ENCODE data around the gene TMEM45A. TPM values are rescaled to one million over a fixed set of nuclear protein-coding genes. Genes with fewer than 3 reads are reported as not detected.

The TMEM45A gene
- polyA plus RNA-seq, 3 donors: 21.3 to 25.7 (median 22.7) TPM

- DNase-seq (ENCODE audit: extremely low read depth in 1 of 11, low read depth in 9 of 11, low spot score in 4 of 11): peak; percentile 33 to 69 (median 56)
Measured at GRCh38 chr3:100590114-100590839, 97.9 kb downstream of the TMEM45A start.

GRCh38 chr3:100590840-100591147, 98.4 kb downstream of the TMEM45A start:
- no peak for DNase-seq (ENCODE audit: extremely low read depth in 1 of 11, low read depth in 9 of 11, low spot score in 4 of 11)

GRCh38 chr3:100591411-100591810, 99.0 kb downstream of the TMEM45A start:
- DNase-seq (ENCODE audit: extremely low read depth in 1 of 11, low read depth in 9 of 11, low spot score in 4 of 11): peak in 1 of 11 donors; percentile 2

DNA sequence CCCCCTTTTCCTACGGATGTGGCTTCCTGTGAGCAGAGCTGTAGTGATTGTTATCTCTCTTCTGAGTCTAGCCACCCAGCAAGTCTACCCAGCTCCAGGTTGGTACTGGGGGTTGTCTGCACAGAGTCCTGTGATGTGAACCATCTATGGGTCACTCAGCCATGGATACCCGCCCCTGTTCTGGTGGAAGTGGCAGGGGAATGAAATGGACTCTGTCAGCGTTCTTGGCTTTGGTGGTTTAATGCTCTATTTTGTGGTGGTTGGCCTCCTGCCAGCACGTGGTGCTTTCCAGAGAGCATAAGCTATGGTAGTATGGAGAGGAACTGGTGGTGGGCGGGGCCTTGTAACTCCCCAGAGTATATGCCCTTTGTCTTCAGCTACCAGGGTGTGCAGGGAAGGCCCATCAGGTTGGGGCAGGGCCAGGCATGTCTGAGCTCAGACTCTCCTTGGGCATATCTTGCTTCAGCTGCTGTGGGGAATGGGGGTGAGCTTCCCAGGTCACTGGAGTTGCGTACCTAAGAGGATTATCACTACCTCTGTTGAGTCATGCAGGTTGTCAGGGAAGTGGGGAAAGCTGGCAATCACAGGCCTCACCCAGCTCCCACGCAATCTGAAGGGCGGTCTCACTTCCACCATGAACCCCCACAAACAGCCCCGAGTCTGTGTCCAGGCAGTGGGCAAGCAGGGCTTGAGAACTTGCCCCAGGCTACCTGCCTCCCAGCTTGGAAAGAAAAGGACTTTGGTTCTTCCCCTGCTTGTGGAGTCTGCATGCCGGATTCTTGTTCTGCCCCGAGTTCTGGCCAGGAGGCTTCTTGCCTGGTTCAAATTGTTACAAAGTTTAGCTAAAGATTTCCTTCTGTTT, 108.0 kb downstream of the TMEM45A start:
- DNase-seq (ENCODE audit: extremely low read depth in 1 of 11, low read depth in 9 of 11, low spot score in 4 of 11): no peak

- no peak for DNase-seq (ENCODE audit: extremely low read depth in 1 of 11, low read depth in 9 of 11, low spot score in 4 of 11)
Measured at GRCh38 chr3:100602506-100603444, 110.4 kb downstream of the TMEM45A start.

DNA sequence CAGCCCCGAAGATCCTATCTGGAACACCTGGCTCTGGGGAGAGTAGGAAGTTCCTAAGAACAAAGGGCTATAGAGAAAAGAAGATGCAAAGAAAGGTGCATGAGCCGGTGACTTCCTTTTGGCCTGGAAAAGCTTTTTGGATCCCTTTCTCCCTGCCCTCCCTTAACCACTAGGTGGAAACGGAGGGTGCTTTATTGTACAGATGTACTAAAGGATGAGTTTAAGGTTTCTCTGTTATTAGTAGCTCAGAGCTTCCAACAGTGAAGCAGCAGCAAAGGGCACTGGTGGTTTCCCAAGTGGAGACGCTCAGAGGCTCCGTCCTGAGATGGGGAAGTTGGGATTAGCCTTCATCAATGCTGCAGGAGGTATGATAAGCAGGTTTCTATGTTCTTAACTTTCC, 111.0 kb downstream of the TMEM45A start:
- DNase-seq (ENCODE audit: extremely low read depth in 1 of 11, low read depth in 9 of 11, low spot score in 4 of 11): no peak

DNA sequence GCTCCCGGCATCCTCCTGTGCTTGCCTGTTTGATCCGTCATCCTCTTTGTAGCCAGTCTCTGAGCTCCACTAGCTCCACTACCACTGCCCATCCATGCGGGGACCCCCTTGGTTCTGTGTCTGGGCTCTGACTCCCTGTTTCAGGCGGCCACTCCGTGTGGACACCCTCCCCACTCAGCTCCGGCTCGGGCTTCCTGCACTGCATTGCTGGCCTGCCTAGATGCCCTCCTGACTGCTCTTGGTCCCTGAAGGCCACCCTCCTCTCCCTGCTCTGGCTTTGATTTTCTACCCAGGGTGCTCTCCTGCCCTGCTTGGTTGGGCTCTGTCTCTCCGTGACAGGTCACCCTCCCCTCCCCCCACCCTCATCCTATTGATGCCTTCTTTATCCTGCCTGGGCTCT, 112.9 kb downstream of the TMEM45A start:
- no peak for DNase-seq (ENCODE audit: extremely low read depth in 1 of 11, low read depth in 9 of 11, low spot score in 4 of 11)

GRCh38 chr3:100606894-100607512, 114.6 kb downstream of the TMEM45A start:
- DNase-seq (ENCODE audit: extremely low read depth in 1 of 11, low read depth in 9 of 11, low spot score in 4 of 11): no peak

DNA sequence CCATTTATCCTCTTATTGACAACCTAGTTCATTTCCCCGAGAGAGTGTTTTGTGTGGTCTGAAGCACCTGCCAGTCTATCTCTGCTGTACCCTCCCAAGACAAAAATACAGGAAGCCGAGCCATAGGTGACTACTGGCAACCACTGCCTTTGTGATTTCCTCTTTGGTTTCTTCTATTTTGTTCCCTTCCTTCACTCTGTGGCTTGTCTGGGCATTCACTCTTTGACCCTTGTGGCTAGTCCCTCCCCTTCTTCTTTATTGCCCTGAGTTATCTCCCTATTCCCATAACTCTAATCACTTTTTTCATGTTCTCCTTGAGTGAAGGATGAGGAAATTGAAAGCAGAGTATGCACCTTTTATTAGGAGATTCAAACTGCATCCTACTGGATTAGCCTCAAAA, 116.9 kb downstream of the TMEM45A start, which contains the start of gene ADGRG7:
TSS of gene ADGRG7 (plus strand) at position 297 of the 400 bp plus-strand sequence. CDS start 256 bp downstream, outside the sequence.
- DNase-seq (ENCODE audit: extremely low read depth in 1 of 11, low read depth in 9 of 11, low spot score in 4 of 11): no peak

- DNase-seq (ENCODE audit: extremely low read depth in 1 of 11, low read depth in 9 of 11, low spot score in 4 of 11): no peak
Measured at GRCh38 chr3:100609963-100610362, 117.5 kb downstream of the TMEM45A start.

GRCh38 chr3:100611221-100611620, 118.8 kb downstream of the TMEM45A start:
- DNase-seq (ENCODE audit: extremely low read depth in 1 of 11, low read depth in 9 of 11, low spot score in 4 of 11): no peak

DNA sequence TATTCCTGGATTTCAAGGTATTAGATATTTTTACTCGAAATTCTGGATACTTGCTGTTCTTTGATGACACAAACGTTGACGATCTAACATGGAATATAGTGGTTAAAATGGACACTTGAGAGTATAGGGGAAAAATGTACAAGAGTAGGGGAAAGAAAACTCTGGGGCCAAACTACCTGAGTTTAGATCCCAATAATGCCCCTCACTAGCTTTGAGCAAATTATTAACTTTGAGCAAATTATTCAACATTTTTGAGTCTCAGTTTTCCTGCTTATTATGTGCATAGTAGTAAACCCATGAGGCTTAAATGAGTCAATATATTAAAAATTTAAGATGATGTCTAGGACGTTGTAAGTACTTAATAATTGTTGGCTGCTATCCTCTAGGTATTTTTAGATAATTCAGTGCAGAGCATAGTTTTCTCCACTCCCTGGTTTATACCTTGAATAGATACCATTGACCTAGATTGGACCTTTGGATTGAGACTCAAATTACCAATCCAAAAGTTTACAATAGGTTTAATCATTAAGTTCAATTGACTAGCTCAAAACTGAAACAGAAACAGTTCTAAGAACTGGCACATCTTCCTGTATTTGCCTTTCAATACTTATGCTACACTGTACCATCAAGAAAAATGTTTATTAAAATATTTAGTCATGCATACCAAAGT, 121.4 kb downstream of the TMEM45A start:
- no peak for DNase-seq (ENCODE audit: extremely low read depth in 1 of 11, low read depth in 9 of 11, low spot score in 4 of 11)

DNA sequence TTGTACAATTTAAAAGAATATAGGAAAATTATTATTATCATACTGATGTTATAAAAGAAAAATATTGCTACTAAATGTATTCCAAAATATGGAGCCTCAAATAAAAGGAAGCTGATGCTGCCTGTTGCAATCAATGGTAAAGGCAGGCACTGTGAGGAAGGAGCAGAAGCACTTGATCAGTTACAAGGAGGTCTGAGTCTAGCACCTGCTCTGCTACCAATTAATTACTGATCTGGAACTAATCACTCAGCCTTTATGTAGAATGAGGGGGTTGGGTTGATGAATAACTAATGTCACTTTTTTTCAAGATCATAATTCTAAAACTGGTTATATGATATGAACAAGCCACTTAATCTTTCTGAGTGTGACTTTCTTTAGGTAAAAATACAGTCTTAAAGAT, 122.5 kb downstream of the TMEM45A start:
- no peak for DNase-seq (ENCODE audit: extremely low read depth in 1 of 11, low read depth in 9 of 11, low spot score in 4 of 11)

DNA sequence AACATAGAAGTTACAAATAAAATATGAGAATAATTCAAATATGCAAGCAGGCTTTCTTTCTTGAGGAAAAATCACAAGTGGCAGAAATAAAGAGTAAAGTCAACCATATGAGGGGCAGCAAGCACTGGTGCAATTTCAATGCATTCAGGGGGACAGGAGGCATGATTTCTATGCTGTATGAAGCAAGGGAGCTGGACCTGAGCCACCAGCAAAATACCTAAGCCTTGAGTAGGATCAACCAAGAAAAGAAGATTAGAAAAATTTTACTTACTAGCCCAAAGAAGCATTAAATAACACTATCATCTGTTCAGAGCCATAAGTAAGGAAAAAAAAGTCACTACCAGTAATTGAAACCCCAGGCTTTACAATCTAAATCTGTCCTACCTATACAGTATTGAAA, 123.3 kb downstream of the TMEM45A start:
- no peak for DNase-seq (ENCODE audit: extremely low read depth in 1 of 11, low read depth in 9 of 11, low spot score in 4 of 11)

GRCh38 chr3:100621251-100621650, 128.8 kb downstream of the TMEM45A start:
- no peak for DNase-seq (ENCODE audit: extremely low read depth in 1 of 11, low read depth in 9 of 11, low spot score in 4 of 11)

All from renal cortex interstitium (tissue), 11 donors.